IPS-11a (cell line): Measurements from ENCODE around the gene TAAR8.
"Not testable (repeated sequence)": the region's sequence is repeated elsewhere in the genome, so short reads cannot be mapped to it uniquely, and the experiment has no call there.

Experiments
- H3K4me3 ChIP-seq: one replicate; pipeline ENCODE4 v1.5.1; 2013; ENCODE audit warnings: low read depth, low read length, control low read depth

TAAR8 gene

GRCh38 chr6:132537977-132538376 lies 14.5 kb upstream of the TAAR8 start, which contains the start of gene TAAR9:
Gene TAAR9, plus strand, starts transcription at chr6:132538277. Its CDS starts 13 bp downstream, at chr6:132538290.
- no peak within 1 kb of the TSS for H3K4me3 ChIP-seq

DNA sequence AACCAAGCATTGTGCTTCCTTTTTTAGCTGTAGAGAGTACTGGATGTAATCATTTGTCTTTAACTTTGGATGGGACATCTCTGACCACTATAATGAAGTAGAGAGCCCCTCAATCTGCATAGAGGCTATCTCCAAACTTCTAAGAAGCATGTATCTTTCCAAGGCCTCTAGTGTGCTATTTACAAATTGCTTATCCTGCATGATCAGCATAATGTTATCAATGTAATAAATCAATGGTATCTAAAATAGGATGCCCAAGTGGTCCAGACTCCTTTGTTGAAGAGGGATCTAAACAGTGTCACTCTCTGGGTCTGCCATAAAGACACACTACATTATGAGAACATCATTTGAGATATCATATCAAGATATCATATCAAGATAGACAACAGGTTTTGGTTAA lies 7.6 kb upstream of the TAAR8 start:
- H3K4me3 ChIP-seq: no peak overlapping the region

GRCh38 chr6:132548746-132549463 lies 3.6 kb upstream of the TAAR8 start:
- no peak overlapping the region for H3K4me3 ChIP-seq

GRCh38 chr6:132551214-132551613 lies 1.3 kb upstream of the TAAR8 start:
- no peak overlapping the region for H3K4me3 ChIP-seq

- H3K4me3 ChIP-seq: not testable (repeated sequence)
Observed at GRCh38 chr6:132560087-132560486, 7.6 kb downstream of the TAAR8 start.

DNA sequence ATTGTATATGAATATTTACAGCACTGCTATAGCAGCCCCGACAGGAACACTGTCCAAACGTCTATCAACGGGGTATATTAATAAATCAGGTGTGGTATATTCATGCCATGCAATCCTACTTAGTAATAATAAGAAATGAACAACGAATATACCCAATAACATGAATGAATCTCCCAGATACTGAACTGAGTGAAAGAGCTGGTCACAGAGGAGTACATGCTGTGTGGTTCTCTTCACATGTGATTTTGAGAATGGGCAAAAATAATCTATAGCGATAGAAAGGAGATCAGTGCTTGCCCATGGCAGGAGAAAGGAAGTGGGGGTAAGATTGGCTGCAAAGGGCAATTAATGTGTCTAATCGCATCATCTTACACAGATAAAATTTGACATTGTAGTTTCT lies 13.9 kb downstream of the TAAR8 start:
- H3K4me3 ChIP-seq: no peak overlapping the region

DNA sequence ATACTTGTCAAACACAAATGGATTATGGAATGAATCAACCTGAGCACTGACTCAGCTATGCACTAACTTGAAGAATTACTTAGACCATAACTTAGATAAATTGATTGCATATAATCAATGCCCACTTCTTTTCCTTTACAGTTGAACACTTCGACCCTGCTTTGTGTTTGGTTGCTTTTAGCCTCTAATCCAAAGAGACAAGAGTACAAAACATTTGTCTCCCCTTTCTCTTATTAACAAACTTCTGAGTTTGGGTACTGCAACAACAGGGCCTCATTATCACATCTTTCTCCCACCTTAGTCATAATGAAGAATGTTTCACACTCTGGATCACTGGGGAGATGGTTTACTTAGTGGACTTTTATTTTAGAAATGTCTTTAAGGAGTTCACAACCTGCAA lies 15.1 kb downstream of the TAAR8 start:
- no peak overlapping the region for H3K4me3 ChIP-seq

- H3K4me3 ChIP-seq: no peak overlapping the region
Observed at GRCh38 chr6:132568611-132569010, 16.1 kb downstream of the TAAR8 start.

DNA sequence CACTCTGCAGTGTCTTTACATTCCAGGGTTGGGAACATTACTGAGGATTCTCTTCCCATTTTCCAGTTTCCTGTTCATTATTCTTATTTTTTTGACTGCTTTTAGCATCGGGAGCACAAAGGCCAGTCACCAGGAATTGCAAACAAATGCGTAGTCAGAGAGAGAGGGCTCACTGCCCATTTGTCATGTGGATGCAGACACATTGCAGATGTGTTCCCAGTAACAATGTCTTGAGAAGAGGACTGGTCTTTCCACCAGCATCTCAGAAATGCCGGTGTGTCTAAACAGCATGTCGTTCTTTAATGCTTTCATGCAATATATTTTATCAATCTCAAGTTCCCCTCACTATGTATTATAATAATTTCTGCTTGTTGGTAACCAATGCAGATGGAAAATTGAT lies 16.7 kb downstream of the TAAR8 start:
- H3K4me3 ChIP-seq: no peak overlapping the region

- H3K4me3 ChIP-seq: no peak within 1 kb of the TSS
Observed at GRCh38 chr6:132570221-132570777, 17.8 kb downstream of the TAAR8 start, which contains the start of gene TAAR6. Gene TAAR6, plus strand, starts transcription at chr6:132570322. Its CDS starts 0 bp downstream, at chr6:132570322.

DNA sequence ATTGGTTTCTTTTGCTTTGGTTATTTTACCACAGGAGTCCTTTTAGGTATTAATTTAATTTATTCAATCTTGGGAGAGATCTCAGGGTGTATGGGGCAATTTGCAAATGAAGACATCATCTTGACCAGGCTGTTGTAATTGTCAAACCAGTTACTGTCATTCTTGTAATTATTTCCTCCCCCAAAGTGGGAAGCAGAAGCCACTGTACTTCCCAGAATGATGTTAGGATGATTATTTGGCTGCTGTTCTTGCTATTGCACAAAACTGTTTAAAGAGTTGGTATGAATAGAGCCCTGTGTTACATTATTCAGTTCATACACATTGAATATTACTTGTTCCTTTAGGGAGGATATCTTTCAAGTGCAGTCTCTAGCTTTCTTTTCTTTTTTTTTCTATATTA lies 19.3 kb downstream of the TAAR8 start:
- no peak overlapping the region for H3K4me3 ChIP-seq

DNA sequence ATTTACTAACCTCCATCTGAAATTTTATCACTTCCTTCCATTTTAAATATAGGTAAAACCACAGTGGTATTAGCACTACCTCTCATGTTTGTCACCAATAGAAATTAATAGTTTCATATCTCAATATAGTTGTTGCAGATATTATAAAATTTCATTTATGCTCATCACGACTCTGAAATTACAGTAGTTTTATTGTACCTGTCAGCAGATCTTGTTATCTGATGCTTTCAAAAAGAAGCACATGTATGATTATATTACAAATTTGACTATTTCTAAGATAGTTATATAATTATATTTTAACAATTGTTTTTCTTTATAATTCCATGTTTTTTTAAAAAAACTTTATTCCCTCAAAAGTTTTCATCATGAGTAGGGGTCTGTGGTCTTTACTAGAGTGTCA lies 32.2 kb downstream of the TAAR8 start:
- no peak overlapping the region for H3K4me3 ChIP-seq

DNA sequence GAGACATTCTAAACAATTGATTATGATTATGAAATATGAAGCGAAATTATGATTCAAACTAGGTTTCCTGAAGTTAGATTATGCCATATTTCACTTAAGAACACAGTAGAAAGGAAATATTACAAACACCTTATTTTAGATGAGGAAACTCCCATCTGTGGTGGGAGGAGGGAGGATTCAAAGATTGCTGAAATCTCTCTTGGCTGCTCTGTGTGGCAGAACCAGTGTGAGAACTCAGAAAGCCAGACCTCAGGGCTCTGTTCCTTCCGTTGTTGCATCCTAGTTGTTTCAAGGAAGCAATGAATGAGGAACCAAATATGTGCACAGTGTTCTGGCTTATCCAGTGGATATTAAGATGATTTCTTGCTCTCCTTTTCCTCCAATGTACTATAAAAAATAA lies 35.0 kb downstream of the TAAR8 start:
- H3K4me3 ChIP-seq: no peak overlapping the region

GRCh38 chr6:132589454-132589853 lies 37.0 kb downstream of the TAAR8 start, which contains the start of gene TAAR5:
Gene TAAR5, minus strand, starts transcription at chr6:132589741. Its CDS starts 55 bp downstream, at chr6:132589686.
- no peak within 1 kb of the TSS for H3K4me3 ChIP-seq

DNA sequence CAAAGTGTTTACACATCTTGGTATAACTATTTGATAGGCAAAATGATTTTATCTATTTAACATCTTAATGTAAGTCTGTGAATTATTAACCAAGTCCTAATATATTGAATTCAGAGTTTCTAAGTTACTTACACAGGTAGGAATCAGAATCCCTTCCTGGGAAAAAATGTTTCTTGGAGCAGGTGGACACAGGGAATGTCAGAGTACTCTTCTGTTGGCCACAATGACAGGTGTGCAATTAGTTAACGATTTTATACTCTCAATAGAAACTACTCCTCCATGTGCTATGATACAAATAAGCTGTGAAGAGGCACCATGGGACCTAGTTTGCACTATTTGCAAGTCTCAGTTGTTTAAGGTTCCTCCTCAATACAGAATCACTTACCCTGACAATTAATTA lies 37.9 kb downstream of the TAAR8 start:
- no peak overlapping the region for H3K4me3 ChIP-seq

DNA sequence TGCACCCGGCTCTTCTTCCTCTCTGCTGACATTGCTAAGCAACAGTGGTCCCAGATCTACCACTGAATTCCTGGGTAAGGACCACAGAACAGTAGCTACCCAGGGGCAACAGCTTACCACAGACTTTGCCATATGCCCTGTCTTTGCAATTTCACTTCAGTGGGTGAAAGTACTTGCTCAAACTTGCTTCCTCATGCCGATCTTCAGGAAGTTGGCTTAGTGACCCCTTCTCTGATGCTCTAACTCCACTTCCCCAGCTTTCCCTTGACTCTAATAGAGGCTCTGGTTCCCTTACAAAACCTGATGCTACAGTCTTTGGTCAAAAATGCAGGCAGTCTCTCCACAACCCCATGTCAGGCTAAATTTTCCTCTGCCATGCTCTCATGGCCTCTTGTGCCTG lies 40.4 kb downstream of the TAAR8 start:
- H3K4me3 ChIP-seq: no peak overlapping the region

GRCh38 chr6:132596201-132596600 lies 43.7 kb downstream of the TAAR8 start:
- no peak overlapping the region for H3K4me3 ChIP-seq

DNA sequence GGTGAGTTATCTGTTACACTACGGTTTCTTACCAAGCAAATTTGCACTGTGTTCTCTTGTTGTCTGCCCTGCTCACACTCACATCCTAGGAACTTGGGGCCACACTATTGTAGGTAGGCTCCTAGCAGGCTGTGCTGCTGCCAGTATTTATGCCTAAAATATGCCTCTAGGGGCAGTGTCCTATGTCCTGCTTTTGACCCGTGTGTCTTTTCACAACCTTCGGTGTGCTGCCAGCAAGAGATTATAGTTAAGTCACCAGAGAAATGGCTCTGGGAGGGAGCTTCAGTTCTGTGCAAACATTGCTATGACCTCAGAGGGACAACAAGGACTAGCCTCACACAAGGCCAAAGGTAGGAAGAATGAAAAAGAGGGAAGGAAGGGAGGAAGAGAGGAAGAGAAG lies 46.0 kb downstream of the TAAR8 start:
- no peak overlapping the region for H3K4me3 ChIP-seq

- H3K4me3 ChIP-seq: not testable (repeated sequence)
Observed at GRCh38 chr6:132600900-132601299, 48.4 kb downstream of the TAAR8 start.
